Astrocyte (in vitro differentiated cells and primary cell): ENCODE data around the gene WNK4. TPM values are rescaled to one million over a fixed set of nuclear protein-coding genes. Genes with fewer than 3 reads are reported as not detected.

Experiments
- DNase-seq: peaks from one replicate; pipeline ENCODE4 v3.0.0-alpha.2; 2010; ENCODE audit warnings: low read depth
- FAIRE-seq: peaks from 2 replicates; lab custom pipeline; 2011; peaks lifted over from hg19 to GRCh38; lab: Jason Lieb, UNC
- H2AFZ ChIP-seq: 2 replicates; pipeline ENCODE4 v1.6.0; 2012; ENCODE audit warnings: low read depth, low read length, inconsistent platforms
- H3K27ac ChIP-seq: 2 replicates; pipeline ENCODE4 v1.5.1; 2011; ENCODE audit warnings: low read depth, low read length, inconsistent platforms
- H3K27me3 ChIP-seq: 2 replicates; pipeline ENCODE4 v1.6.0; 2011; ENCODE audit warnings: low read length, inconsistent platforms; ENCODE audit not compliant: insufficient read depth
- H3K36me3 ChIP-seq: 2 replicates; pipeline ENCODE4 v1.5.1; 2011; ENCODE audit warnings: low read length, inconsistent platforms; ENCODE audit not compliant: insufficient read depth
- H3K4me1 ChIP-seq: 2 replicates; pipeline ENCODE4 v1.5.1; 2011; ENCODE audit warnings: low read length, inconsistent platforms; ENCODE audit not compliant: insufficient read depth
- H3K4me2 ChIP-seq: 2 replicates; pipeline ENCODE4 v1.6.0; 2012; ENCODE audit warnings: low read length, inconsistent platforms
- H3K4me3 ChIP-seq: 2 replicates; pipeline ENCODE4 v1.5.1; 2011; ENCODE audit warnings: low read depth, mild to moderate bottlenecking, low read length, inconsistent platforms; ENCODE audit not compliant: insufficient read depth
- H3K79me2 ChIP-seq: 2 replicates; pipeline ENCODE4 v1.6.0; 2012; ENCODE audit warnings: mild to moderate bottlenecking, low read length, inconsistent platforms; ENCODE audit not compliant: insufficient read depth
- H3K9ac ChIP-seq: 2 replicates; pipeline ENCODE4 v1.6.0; 2012; ENCODE audit warnings: mild to moderate bottlenecking, low read length, inconsistent platforms
- H3K9me3 ChIP-seq: 2 replicates; pipeline ENCODE4 v1.5.1; 2012; ENCODE audit warnings: low read depth, mild to moderate bottlenecking, low read length, inconsistent platforms; ENCODE audit not compliant: insufficient read depth
- H4K20me1 ChIP-seq: 2 replicates; pipeline ENCODE4 v1.6.0; 2012; ENCODE audit warnings: low read length, inconsistent platforms; ENCODE audit not compliant: insufficient read depth
- H3K27ac Mint-ChIP-seq: one replicate; pipeline ENCODE4 v1.8.0; 2021; ENCODE audit warnings: mild to moderate bottlenecking, mixed read lengths; ENCODE audit not compliant: unreplicated experiment
- H3K27me3 Mint-ChIP-seq: one replicate; pipeline ENCODE4 v1.8.0; 2021; ENCODE audit warnings: low read depth, mixed read lengths; ENCODE audit not compliant: unreplicated experiment
- H3K36me3 Mint-ChIP-seq: one replicate; pipeline ENCODE4 v1.8.0; 2021; ENCODE audit warnings: low read depth, mixed read lengths; ENCODE audit not compliant: unreplicated experiment
- H3K4me1 Mint-ChIP-seq: one replicate; pipeline ENCODE4 v1.8.0; 2021; ENCODE audit warnings: low read depth, mixed read lengths; ENCODE audit not compliant: unreplicated experiment
- H3K4me3 Mint-ChIP-seq: one replicate; pipeline ENCODE4 v1.8.0; 2021; ENCODE audit warnings: mild to moderate bottlenecking, moderate library complexity, mixed read lengths; ENCODE audit not compliant: unreplicated experiment
- H3K9me3 Mint-ChIP-seq: one replicate; pipeline ENCODE4 v1.8.0; 2021; ENCODE audit warnings: mild to moderate bottlenecking, mixed read lengths; ENCODE audit not compliant: unreplicated experiment
- CTCF ChIP-seq: IDR thresholded peaks from 2 replicates; pipeline ENCODE4 v1.5.1; 2011; ENCODE audit warnings: low read depth, mild to moderate bottlenecking, inconsistent platforms, low read length, moderate library complexity; ENCODE audit not compliant: insufficient read depth
- EZH2 ChIP-seq: IDR thresholded peaks from 2 replicates; pipeline ENCODE4 v1.6.1; 2012; ENCODE audit warnings: mild to moderate bottlenecking, low read length, inconsistent platforms; ENCODE audit not compliant: insufficient read depth
- total RNA-seq: library from RNA; stranded (reverse); gene quantifications from 2 replicates; pipeline ENCODE4 v1.2.1, GENCODE V29; 2021

WNK4 gene
- total RNA-seq, 1 donor from 2014 or later = 34.8 TPM

DNA sequence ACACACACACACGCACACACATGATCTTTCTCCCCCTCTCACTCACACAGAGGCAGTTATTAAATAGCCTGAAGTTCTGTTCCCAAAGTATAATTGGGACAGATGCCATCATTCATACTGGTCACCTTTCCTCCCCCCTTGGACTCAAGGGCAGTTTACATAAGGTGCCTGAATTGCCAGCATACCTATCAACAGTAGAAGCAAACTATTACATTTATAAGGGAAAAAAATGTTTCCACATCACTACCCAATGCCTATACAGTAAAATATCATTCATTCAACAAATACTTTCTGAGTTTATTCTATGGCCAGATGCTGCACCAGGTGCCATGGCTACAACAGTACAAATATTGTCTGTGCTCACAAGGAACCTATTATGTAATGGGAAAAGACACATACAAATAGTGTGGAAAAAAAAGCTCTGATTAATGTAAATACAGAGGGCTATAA lies 24.5 kb downstream of the WNK4 start:
- H3K27me3 Mint-ChIP-seq = no peaks in the 10 kb centered on the region
- H3K27me3 ChIP-seq = peaks cover 3% of the 10 kb centered on the region
- H3K27ac ChIP-seq = no peak overlapping the region
- H3K4me3 ChIP-seq = no peak overlapping the region
- H4K20me1 ChIP-seq = no peaks in the 10 kb centered on the region
- H3K4me3 Mint-ChIP-seq = no peak overlapping the region
- H3K79me2 ChIP-seq = no peaks in the 10 kb centered on the region
- peaks cover 18% of the 10 kb centered on the region for H3K4me1 ChIP-seq
- no peaks in the 10 kb centered on the region for H3K9me3 Mint-ChIP-seq
- H3K9me3 ChIP-seq = no peaks in the 10 kb centered on the region
- no peak overlapping the region for H3K27ac Mint-ChIP-seq
- no peaks in the 10 kb centered on the region for H3K36me3 ChIP-seq
- H3K9ac ChIP-seq = no peak overlapping the region
- FAIRE-seq = no peak
- TF ChIP-seq EZH2 (no peak), CTCF (no peak)
- H2AFZ ChIP-seq = no peak overlapping the region
- peaks cover 9% of the 10 kb centered on the region for H3K36me3 Mint-ChIP-seq
- H3K4me2 ChIP-seq = no peak overlapping the region
- H3K4me1 Mint-ChIP-seq = peaks cover 5% of the 10 kb centered on the region
- DNase-seq = no peak

GRCh38 chr17:42806249-42806648 lies 25.8 kb downstream of the WNK4 start:
- Histone ChIP-seq H2AFZ (no peak overlapping the region), H3K4me2 (no peak overlapping the region), H3K9me3 (no peaks in the 10 kb centered on the region), H3K27ac (no peak overlapping the region), H4K20me1 (peaks cover 4% of the 10 kb centered on the region), H3K27me3 (peaks cover 3% of the 10 kb centered on the region), H3K4me3 (no peak overlapping the region), H3K4me1 (peaks cover 18% of the 10 kb centered on the region), H3K9ac (no peak overlapping the region), H3K36me3 (peaks cover 13% of the 10 kb centered on the region), H3K79me2 (no peaks in the 10 kb centered on the region)
- no peak for TF ChIP-seq EZH2
- no peak for TF ChIP-seq CTCF
- DNase-seq = no peak
- Mint-ChIP-seq H3K4me3 (no peak overlapping the region), H3K4me1 (peaks cover 5% of the 10 kb centered on the region), H3K9me3 (no peaks in the 10 kb centered on the region), H3K27ac (no peak overlapping the region), H3K36me3 (peaks cover 12% of the 10 kb centered on the region), H3K27me3 (no peaks in the 10 kb centered on the region)
- FAIRE-seq = no peak

DNA sequence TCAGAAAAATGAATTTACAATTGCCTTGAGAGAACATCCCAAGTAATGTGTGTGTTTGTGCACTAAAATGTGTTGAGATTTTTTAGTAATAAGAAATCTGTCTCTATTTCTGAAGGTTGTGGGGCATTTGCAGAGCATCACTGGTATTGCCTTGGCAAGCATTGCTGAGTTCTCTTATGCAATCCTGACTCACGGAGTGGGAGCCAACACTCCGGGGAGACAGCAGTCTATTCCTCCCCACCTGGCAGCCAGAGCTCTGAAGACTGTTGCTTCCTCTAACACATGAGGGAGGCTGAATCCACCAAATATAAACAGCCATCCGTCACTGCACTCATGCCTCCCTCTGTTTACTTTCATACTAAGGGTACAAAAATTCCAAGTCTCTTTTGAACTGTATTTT lies 28.8 kb downstream of the WNK4 start:
- H3K36me3 ChIP-seq = peaks cover 25% of the 10 kb centered on the region
- no peak overlapping the region for H3K4me2 ChIP-seq
- FAIRE-seq = no peak

More for the DNA sequence above, 28.8 kb downstream of the WNK4 start:
- TF ChIP-seq CTCF = no peak
- H3K27ac ChIP-seq = no peak overlapping the region
- H3K36me3 Mint-ChIP-seq = peaks cover 17% of the 10 kb centered on the region
- H3K9ac ChIP-seq = no peak overlapping the region
- H3K9me3 Mint-ChIP-seq = no peaks in the 10 kb centered on the region
- H3K27me3 ChIP-seq = no peaks in the 10 kb centered on the region
- no peaks in the 10 kb centered on the region for H3K9me3 ChIP-seq
- DNase-seq = peak; percentile 76
- H4K20me1 ChIP-seq = peaks cover 4% of the 10 kb centered on the region
- H3K4me3 Mint-ChIP-seq = no peak overlapping the region
- no peak overlapping the region for H3K27ac Mint-ChIP-seq
- H3K4me1 Mint-ChIP-seq = peaks cover 5% of the 10 kb centered on the region
- no peaks in the 10 kb centered on the region for H3K27me3 Mint-ChIP-seq
- H3K79me2 ChIP-seq = no peaks in the 10 kb centered on the region
- H2AFZ ChIP-seq = no peak overlapping the region
- H3K4me3 ChIP-seq = no peak overlapping the region
- H3K4me1 ChIP-seq = peaks cover 7% of the 10 kb centered on the region
